Kidney capillary endothelial cell (primary cell): ENCODE data around the gene RBSN.

Experiments
- DNase-seq: peaks from one replicate; pipeline ENCODE4 v3.0.0-alpha.2; 2018; ENCODE audit warnings: low spot score

RBSN gene

GRCh38 chr3:15060029-15060428 lies 38.9 kb downstream of the RBSN start:
- no peak for DNase-seq

DNA sequence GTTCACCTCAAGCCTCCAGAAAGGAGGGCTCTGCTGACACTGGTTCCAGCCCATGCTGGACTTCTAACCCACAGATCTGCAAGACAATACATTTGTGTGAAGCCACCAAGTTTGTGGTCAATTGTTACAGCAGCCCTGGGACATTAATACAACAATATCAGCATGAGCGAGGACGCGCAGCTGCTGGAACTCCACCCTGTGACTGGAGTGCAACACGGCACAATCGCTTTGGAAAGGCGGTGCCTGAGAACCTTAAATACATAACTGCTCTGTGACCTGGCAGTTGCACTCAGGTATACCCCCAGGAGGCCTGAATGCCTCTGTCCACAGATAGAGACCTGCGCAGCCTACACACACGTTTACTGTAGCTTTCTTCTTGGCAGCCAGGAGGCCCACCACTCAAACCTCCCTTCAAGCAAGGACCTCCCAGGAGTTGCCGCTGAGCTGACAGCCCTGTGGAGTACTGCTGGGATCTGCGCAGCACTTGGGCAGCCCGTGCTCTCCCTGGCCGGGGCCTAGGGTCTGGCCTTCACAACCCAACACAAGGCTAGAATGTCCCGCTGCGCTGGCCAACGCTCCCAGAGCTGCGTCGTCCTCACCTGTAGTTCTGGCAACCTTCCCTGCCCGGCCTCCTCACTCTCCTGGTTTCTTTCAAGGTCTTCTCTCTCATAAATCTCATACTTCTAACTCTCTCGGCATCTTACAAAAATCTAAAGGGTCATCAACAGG lies 42.1 kb downstream of the RBSN start:
- no peak for DNase-seq

DNA sequence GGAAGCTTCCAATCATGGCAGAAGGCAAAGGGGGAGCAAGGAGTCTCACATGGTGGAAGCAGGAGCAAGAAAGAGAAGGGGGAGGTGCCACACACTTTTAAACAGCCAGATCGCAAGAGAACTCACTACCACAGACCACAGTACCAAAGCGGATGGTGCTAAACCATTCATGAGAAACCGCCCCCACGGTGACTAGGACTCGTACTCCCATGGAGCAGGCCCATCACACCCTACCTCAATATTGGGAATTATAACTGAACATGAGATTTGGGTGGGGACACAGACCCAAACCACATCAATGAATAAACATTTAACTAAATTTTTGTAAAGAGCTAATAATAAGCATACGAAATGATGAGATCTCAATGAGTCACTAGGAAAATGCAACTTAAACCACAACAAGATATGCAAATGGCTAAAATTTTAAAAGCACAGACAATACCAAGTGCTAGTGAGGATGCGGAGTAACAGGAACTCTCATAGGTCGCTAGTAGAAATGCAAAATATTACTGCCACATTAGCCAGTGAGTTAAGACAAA lies 43.9 kb downstream of the RBSN start:
- DNase-seq: no peak

DNA sequence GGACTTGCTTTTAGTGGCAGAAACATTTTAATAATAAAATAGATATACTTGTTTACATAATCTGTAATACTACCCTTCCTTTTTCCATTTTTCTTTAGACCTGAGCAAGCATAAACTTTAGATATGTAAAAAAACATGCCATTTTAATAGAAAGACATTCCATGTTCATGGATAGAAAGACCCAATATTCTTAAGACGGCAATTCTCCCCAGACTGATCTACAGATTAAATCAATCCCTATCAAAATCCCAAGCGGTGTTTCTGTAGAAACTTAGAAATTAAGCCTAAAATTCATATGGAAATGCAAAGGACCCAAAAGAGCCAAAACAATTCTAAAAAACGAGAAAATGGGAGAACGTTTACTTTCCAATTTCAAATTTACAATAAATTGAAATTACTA lies 45.4 kb downstream of the RBSN start:
- DNase-seq: no peak

DNA sequence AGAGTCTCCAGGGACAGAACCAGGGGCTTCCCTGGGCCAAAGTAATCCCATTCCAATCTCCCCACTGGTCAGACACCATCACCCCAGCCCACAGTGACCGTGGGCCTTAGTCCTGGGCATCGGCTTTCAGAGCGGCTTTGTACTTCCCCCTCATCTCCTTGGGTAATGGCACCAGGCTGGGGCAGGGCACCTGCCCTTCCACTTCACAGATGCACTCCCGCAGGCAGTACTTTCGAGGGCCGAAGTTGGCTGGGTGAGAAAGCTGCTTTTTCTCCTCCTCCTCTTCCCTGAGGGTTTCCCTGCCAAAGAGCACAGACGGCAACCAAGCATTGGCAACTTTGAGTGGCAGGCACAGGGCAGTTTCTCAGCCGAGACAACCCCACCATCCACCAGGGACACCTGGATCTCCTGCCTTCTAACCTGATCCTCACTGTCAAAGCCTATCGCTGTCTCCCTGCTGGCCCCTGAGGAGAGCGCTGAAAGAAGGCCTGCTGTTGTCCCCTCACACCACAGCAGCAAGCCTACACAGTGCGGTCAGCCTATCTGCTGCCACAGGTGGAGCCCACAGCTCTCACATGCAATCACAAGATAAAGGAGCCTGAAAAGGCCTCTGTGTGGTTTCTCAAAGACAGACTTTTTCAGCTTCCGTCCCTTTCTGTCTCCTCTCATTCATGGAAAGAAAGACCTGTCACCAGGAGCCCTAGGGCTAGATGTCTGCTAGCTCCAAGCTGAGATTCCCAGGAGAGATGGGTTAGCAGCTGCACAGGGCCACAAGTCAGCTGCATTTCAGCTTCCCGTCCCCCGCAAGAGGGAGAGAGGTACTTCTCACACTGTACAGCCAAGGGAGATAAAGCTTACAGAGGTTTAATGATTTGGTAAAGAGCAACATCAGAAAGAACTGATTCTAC lies 46.4 kb downstream of the RBSN start:
- DNase-seq: no peak

GRCh38 chr3:15051531-15051930 lies 47.4 kb downstream of the RBSN start:
- peak; percentile 52 for DNase-seq

DNA sequence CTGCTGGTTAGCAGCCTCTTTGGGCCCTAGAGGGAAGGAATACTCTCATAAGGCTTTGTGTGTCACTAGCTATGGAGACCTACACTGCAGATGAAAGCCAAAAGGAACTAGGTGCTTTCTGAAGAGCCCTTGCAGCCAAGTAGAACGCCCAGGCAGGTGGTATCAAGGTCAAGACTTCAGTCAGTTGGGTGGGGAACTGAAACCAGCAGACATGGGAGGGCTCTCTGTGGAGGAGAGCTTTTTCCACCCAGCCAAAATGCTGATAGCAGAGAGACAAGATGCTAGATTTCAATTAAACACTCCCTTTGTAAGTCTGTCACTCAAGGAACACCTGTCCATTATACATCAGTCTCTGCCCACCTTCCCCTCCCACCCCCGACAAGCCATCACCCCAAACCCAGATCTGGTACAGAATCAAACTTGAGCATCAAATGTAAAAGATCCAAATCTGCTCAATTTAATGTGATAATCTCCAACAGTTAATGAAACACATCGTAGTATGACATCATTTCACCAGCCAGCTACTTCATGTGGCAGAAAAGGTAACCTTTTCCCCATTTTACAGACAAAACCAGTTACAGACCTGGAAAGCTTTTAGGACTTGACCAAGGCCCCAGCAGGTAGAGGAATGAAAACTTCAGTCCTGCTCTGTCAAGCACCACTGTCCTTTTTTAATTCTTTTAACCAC lies 48.4 kb downstream of the RBSN start:
- DNase-seq: no peak

DNA sequence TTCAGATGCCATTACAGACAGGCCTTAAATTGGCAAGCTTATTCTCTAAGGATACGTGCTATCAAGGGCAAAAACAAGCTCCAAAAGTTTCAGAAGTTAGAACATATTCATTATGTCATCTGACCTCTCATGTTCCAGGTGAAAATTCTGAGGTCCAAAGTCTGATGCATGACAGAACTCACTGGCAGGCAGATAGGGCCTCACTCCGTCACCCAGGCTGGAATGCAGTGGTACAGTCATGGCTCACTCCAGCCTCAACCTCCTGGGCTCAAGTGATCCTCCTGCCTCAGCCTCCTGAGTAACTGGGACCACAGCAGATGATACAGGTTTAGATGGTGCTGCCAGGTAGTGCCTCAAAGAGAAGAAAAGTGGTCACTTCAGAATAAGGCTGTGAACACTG lies 49.4 kb downstream of the RBSN start:
- DNase-seq: no peak

DNA sequence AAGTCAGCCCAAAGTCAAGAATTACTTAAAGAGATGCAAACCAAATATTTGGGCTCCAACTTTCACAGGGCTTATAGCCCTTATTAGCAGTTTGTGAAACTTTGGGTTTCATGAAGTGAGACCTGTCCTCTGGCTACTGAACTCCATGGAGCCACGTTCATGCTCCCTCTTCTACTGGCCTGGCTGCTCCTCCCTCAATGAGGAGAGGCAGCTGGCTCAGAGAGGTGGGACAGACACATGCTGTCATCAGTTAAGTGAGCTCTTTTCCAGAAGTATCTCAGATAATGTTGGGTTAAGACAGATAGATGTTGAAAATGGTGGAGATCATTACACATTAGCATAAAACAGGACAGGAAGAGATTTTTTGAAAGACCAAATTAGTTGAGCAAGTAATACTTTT lies 53.3 kb downstream of the RBSN start:
- no peak for DNase-seq

DNA sequence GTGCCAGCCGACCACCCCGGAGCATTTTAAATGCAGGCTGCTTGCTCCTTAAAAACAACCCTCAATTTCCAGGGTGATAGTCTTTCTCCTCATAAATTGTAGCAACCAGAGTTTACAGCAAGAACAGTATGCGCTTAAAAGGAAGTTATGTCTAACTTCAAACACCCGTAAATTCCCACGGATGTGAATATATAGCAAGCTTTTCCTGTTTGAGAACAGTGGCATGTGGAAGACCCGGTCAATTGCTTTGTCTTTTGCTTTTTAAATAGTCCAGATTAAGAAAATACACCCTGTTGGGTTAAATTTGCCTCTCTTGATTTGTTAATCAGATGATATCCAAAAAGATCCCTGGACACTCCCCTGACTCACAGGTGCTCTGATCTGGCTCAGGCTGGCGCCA lies 54.6 kb downstream of the RBSN start:
- DNase-seq: peak; percentile 55

GRCh38 chr3:15043408-15044171 lies 55.4 kb downstream of the RBSN start:
- DNase-seq: no peak

DNA sequence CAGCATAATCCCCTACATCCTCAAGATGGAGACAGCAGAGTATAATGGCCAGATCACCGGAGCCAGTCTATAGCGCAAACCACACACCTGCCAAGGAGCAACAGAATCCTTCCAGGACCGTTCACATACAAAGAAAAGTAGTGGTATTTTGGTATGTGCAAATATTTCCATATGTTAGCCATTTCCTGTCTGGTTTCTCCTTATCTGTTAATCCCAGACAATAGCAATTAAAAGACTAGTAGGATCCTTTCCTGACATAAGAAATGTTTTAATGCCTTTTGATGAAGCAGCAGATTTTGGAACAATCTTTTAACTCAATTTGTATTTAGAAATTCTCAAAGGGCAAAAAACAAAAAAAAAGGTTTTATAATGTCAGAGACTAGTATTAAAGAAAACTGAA lies 56.0 kb downstream of the RBSN start:
- peak; percentile 43 for DNase-seq

GRCh38 chr3:15041950-15042349 lies 57.0 kb downstream of the RBSN start:
- DNase-seq: no peak

GRCh38 chr3:15040844-15041243 lies 58.1 kb downstream of the RBSN start:
- DNase-seq: no peak

DNA sequence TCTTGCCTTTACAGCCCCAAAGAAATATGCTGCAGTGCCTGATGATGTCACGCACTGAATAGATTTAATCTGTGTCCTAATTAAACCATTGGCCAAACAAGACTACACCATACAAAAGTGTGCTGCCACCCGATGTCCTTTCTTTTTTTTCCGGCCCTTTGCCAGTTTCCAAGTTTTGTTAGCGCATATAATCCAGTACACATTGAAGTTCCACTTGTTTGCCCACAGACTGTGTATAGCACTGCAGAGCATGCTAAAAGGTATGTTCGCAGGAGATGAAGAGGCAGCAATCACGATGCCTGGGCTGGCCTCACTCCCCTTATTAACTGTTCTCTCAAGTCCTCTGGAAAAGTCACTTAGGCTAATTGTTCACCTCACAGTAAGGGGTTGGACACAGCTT lies 60.6 kb downstream of the RBSN start:
- no peak for DNase-seq

GRCh38 chr3:15033103-15033502 lies 65.8 kb downstream of the RBSN start:
- no peak for DNase-seq

DNA sequence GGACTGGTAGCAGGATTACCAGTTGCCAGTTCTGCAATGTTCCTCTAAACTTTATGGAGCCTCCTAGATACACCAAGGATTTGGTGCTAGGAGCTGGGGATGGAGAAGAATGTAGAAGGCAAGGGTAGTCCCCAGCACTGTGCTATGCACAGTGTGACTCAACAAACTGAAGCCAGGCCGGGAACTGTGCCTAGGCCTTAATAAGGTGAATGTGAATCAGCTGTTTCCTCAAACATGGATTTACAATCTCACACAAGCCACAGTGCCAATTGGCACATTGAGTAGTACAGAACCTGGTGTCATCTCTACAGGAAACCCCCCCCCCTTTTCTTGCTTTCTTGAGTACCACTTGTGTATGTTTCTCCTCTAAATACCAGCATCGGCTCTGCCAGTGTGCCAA lies 66.3 kb downstream of the RBSN start:
- DNase-seq: no peak

DNA sequence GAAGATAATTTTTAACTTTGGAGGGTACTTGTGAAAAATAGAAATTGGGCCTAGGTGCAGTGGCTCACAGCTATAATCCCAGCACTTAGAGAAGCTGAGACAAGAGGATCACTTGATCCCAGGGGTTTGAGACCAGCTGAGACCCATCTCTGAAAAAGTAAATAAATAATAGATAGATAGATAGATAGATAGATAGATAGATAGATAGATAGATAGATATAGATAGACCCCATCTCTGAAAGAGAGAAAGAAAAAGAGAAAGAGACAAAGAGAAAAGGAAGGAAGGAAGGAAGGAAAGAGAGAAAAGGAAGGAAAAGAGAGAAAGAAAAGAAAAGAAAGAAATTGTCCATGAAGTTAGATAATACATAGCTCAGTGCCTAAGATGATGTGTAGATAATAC lies 69.3 kb downstream of the RBSN start:
- no peak for DNase-seq

GRCh38 chr3:15023719-15024118 lies 75.2 kb downstream of the RBSN start:
- DNase-seq: no peak

DNA sequence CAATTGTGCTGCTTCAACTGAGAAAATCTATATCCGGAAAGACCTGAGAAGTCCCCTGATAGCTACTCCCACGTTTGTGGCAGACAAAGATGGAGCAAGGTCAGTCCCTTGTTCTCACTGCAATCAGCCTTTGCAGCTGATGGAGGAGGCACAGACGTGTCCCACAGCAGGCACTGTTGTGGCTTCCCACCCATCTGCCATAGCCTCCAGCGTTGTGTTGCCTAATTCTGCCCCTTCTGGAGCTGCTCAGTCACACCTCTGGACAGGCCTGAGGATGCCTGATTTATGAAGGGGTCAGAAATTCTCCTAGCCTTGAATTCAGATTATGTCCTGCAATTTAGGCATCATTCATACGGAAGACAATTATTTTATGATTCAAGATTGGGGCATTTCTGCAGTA lies 75.7 kb downstream of the RBSN start:
- DNase-seq: no peak
